CD14-positive monocyte (primary cell): ENCODE measurements around the gene VPS26C. TPM values are rescaled to one million over a fixed set of nuclear protein-coding genes. Genes with fewer than 3 reads are reported as not detected.

Source experiments
- DNase-seq, 3 donors: peaks; one replicate each; pipeline ENCODE4 v3.0.0-alpha.2; 2011 to 2022
- H2AFZ ChIP-seq: 2 replicates; pipeline ENCODE4 v1.6.0; 2012; ENCODE audit warnings: mild to moderate bottlenecking, low read depth, low read length, inconsistent platforms; ENCODE audit not compliant: insufficient read depth, poor library complexity, severe bottlenecking
- H3K27ac ChIP-seq, 2 donors: 1 replicate in 1 of 2; 2 replicates in 1 of 2; pipeline ENCODE4 v1.5.1; 2012 to 2013; ENCODE audit warnings: low read length in 2 of 2, control low read depth in 1 of 2, inconsistent platforms in 1 of 2, low read depth in 1 of 2, mild to moderate bottlenecking in 1 of 2
- H3K27me3 ChIP-seq, 2 donors: one replicate each; pipeline versions ENCODE4 v1.6.0 to v1.6.1; 2011 to 2013; ENCODE audit warnings: low read length in 2 of 2; ENCODE audit not compliant: control insufficient read depth in 2 of 2, insufficient read depth in 2 of 2
- H3K36me3 ChIP-seq, 2 donors: replicated peaks in 1 of 2; 1 replicate in 1 of 2; 2 replicates in 1 of 2; pipeline versions ENCODE4 v1.5.1 to v1.6.1; 2012 to 2013; ENCODE audit warnings: low read length in 2 of 2, control low read depth in 1 of 2, inconsistent platforms in 1 of 2, mild to moderate bottlenecking in 1 of 2; ENCODE audit not compliant: insufficient read depth in 2 of 2, control insufficient read depth in 1 of 2
- H3K4me1 ChIP-seq, 2 donors: 1 replicate in 1 of 2; 2 replicates in 1 of 2; pipeline versions ENCODE4 v1.5.1 to v1.6.1; 2012 to 2013; ENCODE audit warnings: low read length in 2 of 2, control low read depth in 1 of 2, inconsistent platforms in 1 of 2, mild to moderate bottlenecking in 1 of 2, moderate library complexity in 1 of 2; ENCODE audit not compliant: insufficient read depth in 2 of 2, control insufficient read depth in 1 of 2
- H3K4me2 ChIP-seq: replicated peaks from 2 replicates; pipeline ENCODE3; 2012; ENCODE audit warnings: low read length, moderate library complexity, mild to moderate bottlenecking; ENCODE audit not compliant: poor library complexity, severe bottlenecking; ENCODE audit errors: extremely low read depth
- H3K4me3 ChIP-seq, 3 experiments: fragments of 200-600 bp in 1 of 3; sonication (generic) in 1 of 3; replicated peaks in 1 of 3; 1 replicate in 2 of 3; 2 replicates in 1 of 3; pipeline ENCODE4 v1.5.1; 2011 to 2013; ENCODE audit warnings: low read length in 3 of 3, mild to moderate bottlenecking in 3 of 3, control low read depth in 2 of 3, low read depth in 2 of 3, inconsistent platforms in 1 of 3, moderate library complexity in 1 of 3
- H3K79me2 ChIP-seq: 2 replicates; pipeline ENCODE4 v1.6.0; 2012; ENCODE audit warnings: mild to moderate bottlenecking, control low read depth, inconsistent platforms, low read length, moderate library complexity; ENCODE audit not compliant: insufficient read depth
- H3K9ac ChIP-seq: 2 replicates; pipeline ENCODE4 v1.6.0; 2017; ENCODE audit warnings: low read length, mild to moderate bottlenecking; ENCODE audit not compliant: insufficient read depth, poor library complexity, severe bottlenecking
- H3K9me3 ChIP-seq, 2 donors: replicated peaks in 1 of 2; 1 replicate in 1 of 2; 2 replicates in 1 of 2; pipeline versions ENCODE4 v1.5.1 to v1.6.1; 2012 to 2013; ENCODE audit warnings: low read length in 2 of 2, control low read depth in 1 of 2; ENCODE audit not compliant: control insufficient read depth in 1 of 2, insufficient read depth in 1 of 2
- H4K20me1 ChIP-seq: 2 replicates; pipeline ENCODE4 v1.6.0; 2012; ENCODE audit warnings: mild to moderate bottlenecking, low read length, control low read depth, moderate library complexity; ENCODE audit not compliant: insufficient read depth
- H3K27ac Mint-ChIP-seq, 7 donors: one replicate each; pipeline ENCODE4 v1.8.0; 2020; ENCODE audit warnings: mild to moderate bottlenecking in 7 of 7, mixed read lengths in 7 of 7, moderate library complexity in 6 of 7, inconsistent platforms in 2 of 7
- H3K27me3 Mint-ChIP-seq, 3 donors: one replicate each; pipeline ENCODE4 v1.8.0; 2021 to 2022; ENCODE audit warnings: low read depth in 3 of 3, mild to moderate bottlenecking in 3 of 3, mixed read lengths in 3 of 3, moderate library complexity in 3 of 3, inconsistent platforms in 1 of 3
- H3K36me3 Mint-ChIP-seq, 2 donors: one replicate each; pipeline ENCODE4 v1.8.0; 2020; ENCODE audit warnings: mixed read lengths in 2 of 2, inconsistent platforms in 1 of 2, mild to moderate bottlenecking in 1 of 2
- H3K4me1 Mint-ChIP-seq: one replicate; pipeline ENCODE4 v1.8.0; 2020; ENCODE audit warnings: mild to moderate bottlenecking, mixed read lengths
- H3K4me3 Mint-ChIP-seq, 2 donors: one replicate each; pipeline ENCODE4 v1.8.0; 2020; ENCODE audit warnings: mild to moderate bottlenecking in 2 of 2, mixed read lengths in 2 of 2, moderate library complexity in 1 of 2
- H3K9me3 Mint-ChIP-seq, 7 donors: one replicate each; pipeline ENCODE4 v1.8.0; 2020 to 2022; ENCODE audit warnings: mixed read lengths in 7 of 7, mild to moderate bottlenecking in 6 of 7, moderate library complexity in 6 of 7, inconsistent platforms in 2 of 7
- WGBS: methylation state at CpG from one replicate; pipeline ENCODE4 v1.1.5; 2013; ENCODE audit warnings: missing lambda C conversion rate; ENCODE audit not compliant: insufficient coverage; 5-methylcytosine and 5-hydroxymethylcytosine counted together
- intact Hi-C, 2 donors: fragments of 100-400 bp; cut with micrococcal nuclease; formaldehyde crosslinking; loops; one replicate each; pipeline versions ENCODE4 v1.15.0 to v1.15.1; 2023
- polyA plus RNA-seq, 3 donors: library from polyadenylated mRNA; depleted of rRNA in 1 of 3; unstranded in 2 of 3; stranded (reverse) in 1 of 3; fragments of 300-500 nt in 2 of 3; fragments of >200 nt in 1 of 3; fragmentation: Illumina TruSeq in 2 of 3; gene quantifications; 1 replicate in 2 of 3; 2 replicates in 1 of 3; pipeline ENCODE4 v1.2.3, GENCODE V29; 2012 to 2021
- TF ChIP-seq, protein P1 (sequence below): fragments of 200-600 bp; IDR thresholded peaks from one replicate; pipeline ENCODE4 v1.8.0; 2022; ENCODE audit warnings: antibody characterized with exemption, mild to moderate bottlenecking

VPS26C gene
- polyA plus RNA-seq, 3 donors, result 45.4 to 75.4 (median 69.3) TPM

DNA sequence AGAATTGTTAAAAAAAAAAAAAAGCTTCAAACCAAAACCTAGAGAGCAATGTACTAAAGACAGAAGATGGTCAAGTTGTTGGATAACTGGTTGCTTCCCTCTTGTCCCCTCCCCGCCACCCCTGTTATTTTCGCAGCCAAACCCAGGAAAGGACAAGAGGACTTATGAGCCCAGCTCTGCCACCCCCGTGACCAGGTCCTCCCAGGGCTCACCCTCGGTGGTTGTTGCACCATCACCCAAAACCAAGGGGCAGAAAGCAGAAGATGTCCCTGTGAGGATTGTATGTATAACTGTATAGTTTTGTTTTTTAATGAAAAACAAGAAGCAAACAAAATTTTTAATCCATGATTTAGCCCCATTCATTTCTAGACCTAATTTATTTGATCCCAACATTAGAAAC is 69.4 kb downstream of the VPS26C start:
- Mint-ChIP-seq H3K27ac (peak overlapping the region in 1 of 7 donors; percentile 62), H3K9me3 (no peaks in the 10 kb centered on the region), H3K27me3 (peaks cover 0 to 3% (median 0%) of the 10 kb centered on the region in 3 donors), H3K36me3 (peaks cover 80 to 88% of the 10 kb centered on the region in 2 donors), H3K4me3 (no peak overlapping the region), H3K4me1 (peaks cover 4% of the 10 kb centered on the region)
- no peaks in the 10 kb centered on the region for H3K79me2 ChIP-seq
- peaks cover 61 to 93% of the 10 kb centered on the region in 2 donors for H3K36me3 ChIP-seq
- H3K9me3 ChIP-seq, result no peaks in the 10 kb centered on the region
- intact Hi-C loops, result no loop called here
- no peaks in the 10 kb centered on the region for H3K4me1 ChIP-seq
- no CpG with 5 or more reads among the region's 4 CpGs for WGBS
- H2AFZ ChIP-seq, result no peak overlapping the region
- no peak overlapping the region for H3K27ac ChIP-seq
- peak in 1 of 3 donors; percentile 9 for DNase-seq
- no peaks in the 10 kb centered on the region for H3K27me3 ChIP-seq
- H4K20me1 ChIP-seq, result no peaks in the 10 kb centered on the region
- H3K9ac ChIP-seq, result no peak overlapping the region
- TF ChIP-seq, protein P1, sequence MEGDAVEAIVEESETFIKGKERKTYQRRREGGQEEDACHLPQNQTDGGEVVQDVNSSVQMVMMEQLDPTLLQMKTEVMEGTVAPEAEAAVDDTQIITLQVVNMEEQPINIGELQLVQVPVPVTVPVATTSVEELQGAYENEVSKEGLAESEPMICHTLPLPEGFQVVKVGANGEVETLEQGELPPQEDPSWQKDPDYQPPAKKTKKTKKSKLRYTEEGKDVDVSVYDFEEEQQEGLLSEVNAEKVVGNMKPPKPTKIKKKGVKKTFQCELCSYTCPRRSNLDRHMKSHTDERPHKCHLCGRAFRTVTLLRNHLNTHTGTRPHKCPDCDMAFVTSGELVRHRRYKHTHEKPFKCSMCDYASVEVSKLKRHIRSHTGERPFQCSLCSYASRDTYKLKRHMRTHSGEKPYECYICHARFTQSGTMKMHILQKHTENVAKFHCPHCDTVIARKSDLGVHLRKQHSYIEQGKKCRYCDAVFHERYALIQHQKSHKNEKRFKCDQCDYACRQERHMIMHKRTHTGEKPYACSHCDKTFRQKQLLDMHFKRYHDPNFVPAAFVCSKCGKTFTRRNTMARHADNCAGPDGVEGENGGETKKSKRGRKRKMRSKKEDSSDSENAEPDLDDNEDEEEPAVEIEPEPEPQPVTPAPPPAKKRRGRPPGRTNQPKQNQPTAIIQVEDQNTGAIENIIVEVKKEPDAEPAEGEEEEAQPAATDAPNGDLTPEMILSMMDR, result no peak
- H3K4me2 ChIP-seq, result no peak overlapping the region
- H3K4me3 ChIP-seq, result no peak overlapping the region

DNA sequence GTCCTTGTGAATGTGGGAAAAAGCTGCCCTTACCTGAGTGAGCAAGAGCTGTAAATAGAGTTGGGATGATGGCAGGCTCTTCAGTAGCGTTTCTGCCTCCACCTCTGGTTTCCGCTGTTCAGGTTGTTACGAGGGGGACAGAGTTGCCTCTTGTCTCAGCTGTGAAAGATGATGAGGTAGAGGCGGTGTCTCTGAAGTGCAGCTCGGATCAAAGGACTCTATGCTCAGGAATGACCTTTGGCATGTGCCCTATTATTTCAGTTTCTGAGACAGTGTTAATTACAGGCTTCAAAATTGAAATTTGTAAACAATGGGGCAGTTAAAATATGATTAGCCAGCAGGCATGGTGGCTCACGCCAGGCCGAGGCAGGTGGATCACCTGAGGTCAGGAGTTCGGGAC is 70.3 kb downstream of the VPS26C start:
- Histone ChIP-seq H3K36me3 (peaks cover 63 to 94% of the 10 kb centered on the region in 2 donors), H3K4me2 (no peak overlapping the region), H3K79me2 (no peaks in the 10 kb centered on the region), H3K27me3 (no peaks in the 10 kb centered on the region), H3K9ac (no peak overlapping the region), H3K9me3 (no peaks in the 10 kb centered on the region), H2AFZ (no peak overlapping the region), H4K20me1 (no peaks in the 10 kb centered on the region), H3K27ac (no peak overlapping the region), H3K4me3 (no peak overlapping the region), H3K4me1 (no peaks in the 10 kb centered on the region)
- no peaks in the 10 kb centered on the region for H3K9me3 Mint-ChIP-seq
- 100% methylated on average over 4 of the region's 8 CpGs for WGBS
- no peak overlapping the region for H3K27ac Mint-ChIP-seq
- H3K36me3 Mint-ChIP-seq, result peaks cover 79 to 88% of the 10 kb centered on the region in 2 donors
- H3K27me3 Mint-ChIP-seq, result no peaks in the 10 kb centered on the region
- DNase-seq, result no peak
- TF ChIP-seq, protein P1, result no peak
- H3K4me1 Mint-ChIP-seq, result peaks cover 4% of the 10 kb centered on the region
- H3K4me3 Mint-ChIP-seq, result no peak overlapping the region
- intact Hi-C loops, result no loop called here
